HG03354 (cell line): ENCODE results near the gene GARS1.
"Not testable (repeated sequence)": the region's sequence is repeated elsewhere in the genome, so short reads cannot be mapped to it uniquely, and the experiment has no call there.

ENCODE experiments used
- ATAC-seq: cut with Tn5 transposase; IDR thresholded peaks from one replicate; pipeline ENCODE4 v1.9.1; 2021; ENCODE audit warnings: mild to moderate bottlenecking; ENCODE audit not compliant: unreplicated experiment, poor library complexity, severe bottlenecking

GARS1 gene

DNA sequence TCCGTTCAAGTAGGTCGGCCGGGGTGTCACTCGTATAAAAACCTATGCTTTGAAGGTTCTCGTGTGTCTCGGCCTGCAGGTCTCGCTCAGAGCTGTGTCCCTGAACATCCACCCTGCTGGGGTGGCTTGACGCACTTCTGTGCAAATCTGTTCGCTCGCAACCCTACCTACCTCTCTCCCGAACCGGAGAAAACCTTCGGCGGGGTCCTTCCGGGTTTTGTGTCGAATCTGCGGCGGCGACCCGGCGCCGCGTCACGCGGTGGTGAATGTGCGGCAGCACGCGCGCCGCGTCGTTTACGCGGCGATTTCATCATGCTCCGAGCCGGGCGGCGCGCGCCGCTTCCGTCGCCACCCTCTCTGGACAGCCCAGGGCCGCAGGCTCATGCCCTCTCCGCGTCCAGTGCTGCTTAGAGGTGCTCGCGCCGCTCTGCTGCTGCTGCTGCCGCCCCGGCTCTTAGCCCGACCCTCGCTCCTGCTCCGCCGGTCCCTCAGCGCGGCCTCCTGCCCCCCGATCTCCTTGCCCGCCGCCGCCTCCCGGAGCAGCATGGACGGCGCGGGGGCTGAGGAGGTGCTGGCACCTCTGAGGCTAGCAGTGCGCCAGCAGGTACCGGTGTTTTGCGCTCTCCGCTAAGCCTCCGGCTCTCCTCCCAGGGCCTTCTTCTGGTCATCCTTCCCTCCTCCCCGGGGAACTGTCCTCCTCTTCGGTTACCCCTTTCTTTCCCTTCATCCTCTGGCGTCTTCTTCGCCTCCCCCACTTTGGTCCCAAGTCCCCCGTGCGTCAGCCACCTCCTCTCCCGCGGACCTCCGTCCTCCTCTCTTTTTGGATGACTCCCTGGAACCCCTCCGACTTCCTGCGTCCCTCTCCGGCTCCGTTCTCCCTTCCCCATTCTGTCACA lies at the start of gene GARS1:
GARS1 (plus strand) TSS at position 339 of the 896 bp plus-strand sequence; CDS start at position 383, 44 bp downstream.
- peak; percentile 88 for ATAC-seq

DNA sequence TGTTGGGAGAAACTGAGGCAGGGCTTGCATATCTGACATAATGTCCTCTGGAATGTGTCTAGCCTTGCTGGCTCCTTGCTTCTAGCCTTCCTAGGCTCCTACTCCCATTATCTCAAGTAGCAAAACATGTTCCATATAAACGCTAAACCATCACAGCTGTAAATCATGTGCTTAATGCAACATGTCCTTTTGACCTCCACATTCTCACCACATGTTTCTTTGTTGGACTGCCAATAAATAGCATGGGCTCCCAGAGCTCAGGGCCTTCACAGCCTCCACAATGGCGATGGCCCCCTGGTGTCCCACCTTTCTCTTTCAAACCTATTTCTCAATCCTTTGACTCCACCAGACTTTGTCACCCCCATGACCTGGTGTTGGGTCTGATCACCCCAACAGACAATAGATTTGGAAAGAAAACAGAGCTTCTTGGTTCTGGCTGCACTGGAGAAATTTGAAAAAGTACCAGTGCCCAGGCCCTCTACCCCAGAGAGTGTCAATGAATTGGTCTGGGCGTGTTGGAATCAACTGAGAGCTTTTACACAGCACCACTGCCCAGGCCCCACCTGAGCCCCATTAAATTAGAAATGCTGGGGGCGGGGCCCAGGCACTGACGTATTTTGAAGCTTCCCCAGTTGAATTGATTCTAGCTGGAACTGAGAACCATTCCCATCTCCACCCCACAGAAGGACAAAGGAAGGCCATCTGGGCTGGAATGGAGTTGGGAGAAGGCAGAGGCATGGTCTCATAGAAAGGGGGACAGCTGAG lies 48.7 kb upstream of the GARS1 start:
- no peak for ATAC-seq

DNA sequence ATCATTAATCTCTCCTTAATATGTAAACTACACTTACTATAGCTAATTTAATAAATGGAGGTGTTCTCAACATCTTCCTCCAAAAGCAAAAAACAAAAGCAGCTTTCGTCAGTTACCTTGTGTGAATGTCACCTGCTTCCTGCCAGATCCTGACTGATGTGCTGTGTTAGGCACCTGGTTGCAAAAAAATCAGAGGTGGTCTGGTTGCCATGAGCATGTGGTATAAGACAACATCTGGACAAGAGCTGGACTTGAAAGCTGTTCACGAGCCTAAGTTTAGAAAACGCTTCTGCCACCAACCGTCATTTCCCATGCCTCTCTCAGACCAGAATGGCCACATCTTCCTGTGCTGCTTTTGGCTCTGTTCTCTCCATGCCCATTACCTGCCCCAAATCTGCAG lies 48.1 kb upstream of the GARS1 start:
- ATAC-seq, result no peak

DNA sequence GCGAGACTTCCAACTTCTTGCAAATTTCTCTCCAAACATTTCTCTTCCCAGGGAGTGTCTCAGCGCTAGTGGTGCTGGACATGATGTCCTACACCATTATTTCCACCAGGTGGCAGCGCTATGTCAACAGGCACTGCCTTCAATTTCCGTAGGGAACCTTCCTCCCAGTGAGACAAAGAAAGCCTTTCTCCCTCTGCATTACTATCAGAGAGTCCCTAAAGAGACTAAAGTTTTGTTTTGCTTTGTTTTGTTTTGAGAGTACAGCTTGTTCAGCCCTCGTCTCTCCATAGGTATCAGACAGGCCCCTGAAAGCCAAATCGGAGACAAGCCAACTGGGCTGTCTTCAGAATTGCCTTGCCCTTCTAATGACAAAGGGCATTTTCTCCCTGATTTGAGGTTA lies 45.8 kb upstream of the GARS1 start:
- no peak for ATAC-seq

- no peak for ATAC-seq
Measured at GRCh38 chr7:30549931-30550493, 44.7 kb upstream of the GARS1 start.

DNA sequence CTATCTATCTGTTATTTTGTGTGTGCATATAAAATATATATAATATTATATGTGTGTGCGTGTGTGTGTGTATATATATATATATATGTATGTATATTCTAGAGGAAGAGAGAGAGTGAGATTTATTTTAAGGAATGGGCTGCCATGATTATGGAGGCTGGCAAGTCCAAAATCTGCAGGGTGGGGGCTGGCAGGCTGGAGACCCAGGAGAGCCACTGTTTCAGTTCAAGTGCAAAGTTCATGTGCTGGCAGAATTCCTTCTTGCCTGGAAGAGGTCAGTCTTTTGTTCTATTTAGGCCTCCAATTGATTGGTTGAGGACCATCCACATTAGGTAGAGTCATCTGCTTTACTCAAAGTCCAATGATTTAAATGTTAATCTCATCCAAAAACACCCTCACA lies 42.3 kb upstream of the GARS1 start:
- no peak for ATAC-seq

- no peak for ATAC-seq
Measured at GRCh38 chr7:30553141-30553540, 41.5 kb upstream of the GARS1 start.

DNA sequence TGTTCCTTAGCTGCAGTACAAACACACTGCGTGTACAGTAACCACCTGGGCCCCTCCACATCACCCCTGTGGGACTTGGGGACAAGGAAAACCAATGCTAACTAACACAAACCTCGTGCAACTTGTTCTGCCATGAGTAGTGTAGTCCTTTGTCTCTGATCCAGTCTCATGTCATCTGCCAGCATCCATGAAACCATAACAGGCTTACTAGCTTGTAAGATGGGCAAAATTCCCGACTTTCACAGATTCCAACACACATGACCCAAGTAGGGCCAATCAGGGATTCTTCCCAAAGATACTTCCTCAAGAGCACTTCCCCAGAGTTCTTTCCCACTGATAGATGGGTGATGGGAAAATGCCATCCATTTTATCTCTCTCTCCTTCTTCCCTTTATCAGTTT lies 41.1 kb upstream of the GARS1 start:
- ATAC-seq, result no peak

GRCh38 chr7:30555525-30555924 lies 39.2 kb upstream of the GARS1 start:
- ATAC-seq, result no peak

DNA sequence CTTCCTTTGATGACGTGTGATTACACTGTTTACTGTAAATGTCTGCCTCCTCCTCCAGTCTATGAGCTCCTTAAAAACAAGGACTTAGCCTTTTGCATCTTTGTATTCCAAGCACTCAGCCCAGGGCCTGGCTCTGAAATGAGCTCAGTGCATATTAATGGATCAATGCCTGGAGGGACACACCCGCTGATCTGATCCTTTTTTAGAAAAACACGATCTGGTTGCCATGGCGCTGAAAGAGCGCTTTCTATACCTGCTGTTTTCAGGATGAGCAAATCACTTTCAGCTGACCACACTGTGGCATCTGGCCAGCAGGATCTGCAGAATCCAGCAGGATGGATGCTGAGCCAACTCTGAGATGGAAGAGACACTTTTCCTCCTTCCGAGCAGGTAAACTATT lies 37.8 kb upstream of the GARS1 start:
- no peak for ATAC-seq

DNA sequence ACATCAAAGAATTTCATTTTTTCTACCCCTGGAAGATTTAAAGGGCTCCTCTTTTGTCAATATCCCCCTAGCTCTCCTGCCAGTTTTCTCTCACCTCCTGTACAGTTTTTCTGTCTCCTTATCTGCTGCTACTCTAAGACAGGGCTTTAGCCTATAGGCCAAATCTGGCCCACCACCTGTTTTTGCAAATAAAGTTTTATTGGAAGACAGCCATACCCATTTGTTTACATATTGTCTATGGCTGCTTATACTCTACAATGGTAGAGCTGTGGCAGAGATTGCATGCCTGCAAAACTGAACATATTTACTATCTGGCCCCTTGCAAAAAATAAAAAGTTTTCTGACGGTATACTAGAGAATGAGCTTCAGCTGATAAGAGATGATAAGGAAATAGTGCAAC lies 37.4 kb upstream of the GARS1 start:
- ATAC-seq, result no peak

DNA sequence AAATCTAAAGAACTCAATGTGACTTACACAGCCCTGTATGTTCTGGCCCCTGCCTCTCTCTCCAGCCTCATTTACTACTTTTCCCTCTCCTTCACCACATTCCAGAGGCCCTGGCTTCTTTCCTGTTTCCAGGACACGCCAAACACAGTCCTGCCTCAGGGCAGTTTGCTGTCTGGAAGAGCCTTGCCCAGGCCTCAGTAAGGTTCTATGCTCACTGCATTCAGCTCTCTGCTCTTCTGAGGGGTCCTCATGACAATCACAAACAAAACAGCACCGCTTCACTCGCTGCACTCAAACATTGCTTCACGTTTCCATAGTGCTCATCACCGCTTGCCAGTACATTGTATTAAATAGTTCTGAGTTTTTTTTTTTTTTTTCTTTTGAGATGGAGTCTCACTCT lies 35.1 kb upstream of the GARS1 start:
- ATAC-seq, result no peak

DNA sequence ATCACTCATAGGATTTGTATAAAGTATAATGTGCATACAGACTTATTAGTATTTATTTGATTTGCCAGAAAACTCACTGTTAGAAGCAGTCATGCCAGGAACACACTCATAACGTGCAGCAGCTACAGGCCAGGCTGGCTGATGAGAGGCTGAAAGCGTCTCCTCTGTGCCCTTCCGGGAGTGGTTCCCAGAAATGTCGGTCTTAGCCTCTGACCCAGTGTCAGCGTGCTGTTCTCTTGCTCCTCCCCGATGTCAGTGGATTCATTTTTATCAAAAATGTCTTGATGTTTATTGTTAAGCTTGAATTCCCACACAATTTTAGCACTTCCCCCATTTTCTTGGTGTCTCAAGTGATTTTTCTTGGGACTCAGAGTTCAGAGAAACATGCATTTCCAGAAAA lies 33.3 kb upstream of the GARS1 start:
- ATAC-seq, result no peak

DNA sequence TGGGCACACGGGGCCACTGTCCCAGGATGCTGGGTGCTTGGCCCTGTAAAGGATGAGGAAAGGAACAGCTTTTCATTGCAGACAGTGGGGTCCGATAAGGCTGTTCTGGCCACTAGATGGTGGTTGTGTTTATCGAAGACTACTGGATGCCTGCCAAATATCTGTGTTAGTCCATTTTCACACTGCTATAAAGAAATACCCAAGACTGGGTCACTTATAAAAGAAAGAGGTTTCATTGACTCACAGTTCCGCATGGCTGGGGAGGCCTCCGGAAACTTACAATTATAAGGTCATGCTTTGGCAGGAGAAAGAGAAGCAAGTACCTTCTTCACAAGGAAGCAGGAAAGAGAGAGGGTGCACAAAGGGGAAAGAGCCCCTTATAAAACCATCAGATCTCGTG lies 32.2 kb upstream of the GARS1 start:
- no peak for ATAC-seq

- ATAC-seq, result no peak
Measured at GRCh38 chr7:30562909-30563308, 31.8 kb upstream of the GARS1 start.

DNA sequence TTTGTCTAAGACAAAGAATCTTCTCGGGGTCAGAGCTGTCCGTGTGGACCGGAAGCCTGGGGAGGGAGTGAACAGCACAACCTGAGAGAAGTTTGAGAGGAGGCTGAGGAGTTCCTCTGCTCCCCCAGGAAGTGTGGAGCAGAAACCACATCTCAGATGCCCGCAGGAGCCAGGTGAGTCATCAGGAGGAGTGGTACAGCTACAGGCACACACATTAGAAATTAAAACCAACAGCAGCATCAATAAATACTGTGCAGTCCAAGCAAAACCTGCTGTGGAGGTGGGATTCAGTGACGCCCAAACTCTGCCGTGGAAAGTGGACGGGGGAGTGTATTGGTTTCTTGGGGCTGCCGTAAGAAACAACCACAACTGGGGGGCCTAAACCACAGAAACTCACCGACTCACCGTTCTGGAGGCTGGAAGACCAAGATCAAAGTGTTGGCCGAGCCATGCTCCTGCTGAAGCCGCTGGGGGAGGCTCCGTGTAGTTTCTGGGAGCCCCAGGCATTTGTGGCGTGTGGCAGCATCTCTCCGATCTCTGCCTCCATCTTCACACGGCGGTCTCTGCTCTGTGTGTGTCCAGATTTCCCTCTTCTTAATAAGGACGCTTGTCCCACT lies 31.2 kb upstream of the GARS1 start:
- no peak for ATAC-seq

- ATAC-seq, result peak; percentile 93
Measured at GRCh38 chr7:30564243-30564892, 30.3 kb upstream of the GARS1 start.

GRCh38 chr7:30566596-30566995 lies 28.1 kb upstream of the GARS1 start:
- no peak for ATAC-seq

DNA sequence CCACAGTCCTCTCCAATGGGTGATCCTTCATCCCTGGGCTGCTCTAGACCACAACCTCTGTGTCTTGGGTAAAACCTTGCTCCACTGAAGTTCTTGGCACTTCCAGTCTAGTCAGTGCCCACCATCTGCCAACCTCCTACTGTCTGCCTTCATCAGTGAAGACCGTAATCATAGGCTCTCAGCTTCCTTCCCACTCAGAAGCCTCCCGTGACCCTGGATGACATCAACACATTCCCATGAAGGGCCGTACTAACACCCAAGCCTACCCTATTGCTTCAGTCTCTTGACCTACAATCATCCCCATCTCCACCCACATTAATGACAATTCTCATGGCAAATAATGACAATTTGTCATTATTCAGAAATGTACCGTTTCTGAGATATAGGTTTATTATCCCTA lies 27.6 kb upstream of the GARS1 start:
- no peak for ATAC-seq

DNA sequence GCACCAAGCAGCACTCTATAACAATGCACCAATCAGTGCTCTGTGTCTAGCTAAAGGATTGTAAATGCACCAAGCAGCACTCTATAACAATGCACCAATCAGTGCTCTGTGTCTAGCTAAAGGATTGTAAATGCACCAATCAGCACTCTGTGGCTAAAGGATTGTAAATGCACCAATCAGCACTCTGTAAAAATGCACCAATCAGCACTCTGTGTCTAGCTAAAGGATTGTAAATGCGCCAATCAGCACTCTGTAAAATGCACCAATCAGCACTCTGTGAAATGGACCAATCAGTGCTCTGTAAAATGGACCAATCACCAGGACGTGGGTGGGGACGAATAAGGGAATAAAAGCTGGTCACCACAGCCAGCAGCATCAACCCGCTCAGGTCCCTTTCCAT lies 24.4 kb upstream of the GARS1 start:
- ATAC-seq, result not testable (repeated sequence)
